GM19468 (cell line): ENCODE results near the gene CYTIP.

Source experiments
- ATAC-seq: cut with Tn5 transposase; IDR thresholded peaks from one replicate; pipeline ENCODE4 v1.9.1; 2021; ENCODE audit warnings: mild to moderate bottlenecking, moderate library complexity, moderate number of reproducible peaks; ENCODE audit not compliant: unreplicated experiment; ENCODE audit errors: extremely low read depth

CYTIP gene

DNA sequence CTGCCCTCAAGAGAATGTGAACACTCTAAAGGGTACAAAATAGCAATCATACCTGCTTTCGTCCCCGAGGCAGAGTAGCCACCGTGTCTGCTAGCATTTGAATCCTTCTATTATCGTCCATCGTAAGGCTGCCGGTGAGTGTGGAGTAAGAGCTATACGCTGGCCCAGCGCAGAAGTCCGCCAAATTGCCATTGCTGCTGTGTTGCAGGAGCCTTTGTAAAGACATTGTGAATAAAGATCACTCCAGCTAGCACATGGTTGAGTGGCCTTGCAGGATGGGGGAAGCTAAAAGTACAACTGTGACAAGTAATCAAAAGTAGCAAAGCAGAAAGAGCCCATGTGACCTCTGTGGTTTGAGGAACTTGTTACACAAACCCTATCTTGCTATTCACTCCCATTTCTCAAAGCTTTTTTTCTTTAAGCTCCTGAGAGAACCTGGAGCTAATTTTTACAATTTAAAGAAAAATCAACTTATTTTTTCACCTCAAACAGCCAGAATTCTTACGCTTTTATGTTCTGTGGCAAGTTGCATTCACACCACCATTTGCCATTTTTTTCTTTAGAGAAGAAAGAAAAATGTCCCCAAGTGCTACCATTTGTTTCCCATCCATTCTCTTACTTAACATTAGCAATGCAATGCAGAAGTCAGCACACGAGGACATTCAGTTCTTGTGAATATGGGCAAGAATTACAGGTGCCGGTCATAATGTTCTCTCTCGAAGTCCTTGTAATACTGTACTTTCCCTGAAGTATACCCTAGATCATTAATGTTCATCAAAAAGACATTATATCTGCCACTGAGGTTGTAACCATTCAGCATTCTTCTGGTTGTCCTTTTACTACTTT lies at the start of gene CYTIP:
Gene CYTIP, minus strand, starts transcription at position 295 of the 846 bp plus-strand sequence. Its CDS starts 69 bp downstream, at position 226.
- peak; percentile 29 for ATAC-seq

- peak; percentile 94 for ATAC-seq
These were observed 48.4 kb upstream of the CYTIP start for GRCh38 chr2:157492189-157492773.

- ATAC-seq: no peak
These were observed 46.1 kb upstream of the CYTIP start for GRCh38 chr2:157489983-157490382.

GRCh38 chr2:157488877-157489276 lies 45.0 kb upstream of the CYTIP start:
- no peak for ATAC-seq

DNA sequence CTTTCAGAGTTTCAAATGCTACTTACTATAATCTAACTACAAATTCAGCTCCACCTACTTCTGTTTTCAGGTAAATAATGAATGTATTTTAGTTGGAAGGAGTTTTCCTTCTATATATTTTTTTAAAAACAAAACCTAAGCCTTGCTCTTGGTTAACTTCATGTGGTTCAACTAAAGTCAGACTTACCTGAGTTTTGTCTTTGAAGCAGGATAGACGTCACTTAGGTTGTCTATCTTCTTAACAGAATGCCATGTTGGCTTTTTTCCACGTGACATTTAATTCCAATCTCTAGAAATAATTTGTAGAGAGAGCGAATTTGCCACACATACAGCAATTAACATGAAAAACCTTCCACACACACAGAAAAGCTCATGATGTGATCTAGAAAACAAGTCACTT lies 43.9 kb upstream of the CYTIP start:
- no peak for ATAC-seq

GRCh38 chr2:157487271-157487610 lies 43.4 kb upstream of the CYTIP start:
- ATAC-seq: no peak

GRCh38 chr2:157486596-157487270 lies 42.8 kb upstream of the CYTIP start:
- ATAC-seq: no peak

DNA sequence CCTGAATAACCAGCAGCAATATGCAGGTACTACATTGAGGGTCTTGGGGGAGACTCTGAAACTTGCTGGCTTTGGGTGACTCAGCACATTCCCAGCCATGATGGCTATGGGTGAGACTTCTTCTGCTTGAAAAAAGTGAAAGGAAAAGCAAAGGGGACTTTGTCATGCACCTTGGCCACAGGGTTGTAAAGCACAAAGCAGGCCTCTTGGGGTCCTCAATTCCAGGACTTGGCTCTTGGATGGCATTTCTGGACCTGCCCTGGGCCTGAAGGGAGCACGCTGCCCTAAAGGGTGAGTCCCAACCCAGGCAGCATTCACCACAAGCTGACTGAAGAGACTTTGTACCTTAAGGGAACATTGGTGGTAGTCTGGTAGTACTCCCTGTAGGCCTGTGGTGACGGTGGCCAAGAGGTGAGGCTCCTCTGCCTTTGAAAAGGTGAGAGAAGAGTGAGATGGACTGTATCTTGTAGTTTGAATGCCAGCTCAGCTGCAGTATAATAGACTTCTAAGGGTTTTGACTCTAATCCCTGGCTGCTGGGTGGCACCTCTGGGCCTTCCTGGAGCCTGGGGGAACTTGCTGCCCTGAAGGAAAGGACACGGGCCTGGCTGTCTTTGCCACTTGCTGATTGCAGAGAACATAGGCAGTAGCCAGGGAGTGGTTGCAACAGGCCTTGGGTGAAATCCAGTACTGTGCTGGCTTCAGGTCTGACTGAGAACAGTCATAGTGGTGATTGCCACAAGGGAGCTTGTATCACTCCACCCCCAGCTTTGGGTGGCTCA lies 36.5 kb upstream of the CYTIP start:
- peak; percentile 27 for ATAC-seq

GRCh38 chr2:157479081-157480027 lies 35.5 kb upstream of the CYTIP start:
- no peak for ATAC-seq

DNA sequence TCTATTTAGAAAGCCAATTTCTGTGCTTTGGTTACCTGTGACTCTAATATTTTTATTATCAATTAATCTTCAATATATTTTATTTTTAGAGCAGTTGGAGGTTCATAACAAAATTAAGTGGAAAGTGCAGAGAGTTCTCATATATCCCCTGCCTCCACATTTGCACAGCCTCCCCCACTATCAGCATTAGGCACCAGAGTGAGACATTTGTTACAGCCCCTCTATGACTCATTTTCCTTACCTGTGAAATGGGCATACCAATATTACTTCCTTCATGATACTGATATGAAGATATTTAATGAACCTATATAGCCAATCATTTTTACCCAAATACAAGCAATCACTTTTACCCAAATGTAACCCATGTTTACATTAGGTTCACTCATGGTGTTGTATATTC lies 34.0 kb upstream of the CYTIP start:
- no peak for ATAC-seq

DNA sequence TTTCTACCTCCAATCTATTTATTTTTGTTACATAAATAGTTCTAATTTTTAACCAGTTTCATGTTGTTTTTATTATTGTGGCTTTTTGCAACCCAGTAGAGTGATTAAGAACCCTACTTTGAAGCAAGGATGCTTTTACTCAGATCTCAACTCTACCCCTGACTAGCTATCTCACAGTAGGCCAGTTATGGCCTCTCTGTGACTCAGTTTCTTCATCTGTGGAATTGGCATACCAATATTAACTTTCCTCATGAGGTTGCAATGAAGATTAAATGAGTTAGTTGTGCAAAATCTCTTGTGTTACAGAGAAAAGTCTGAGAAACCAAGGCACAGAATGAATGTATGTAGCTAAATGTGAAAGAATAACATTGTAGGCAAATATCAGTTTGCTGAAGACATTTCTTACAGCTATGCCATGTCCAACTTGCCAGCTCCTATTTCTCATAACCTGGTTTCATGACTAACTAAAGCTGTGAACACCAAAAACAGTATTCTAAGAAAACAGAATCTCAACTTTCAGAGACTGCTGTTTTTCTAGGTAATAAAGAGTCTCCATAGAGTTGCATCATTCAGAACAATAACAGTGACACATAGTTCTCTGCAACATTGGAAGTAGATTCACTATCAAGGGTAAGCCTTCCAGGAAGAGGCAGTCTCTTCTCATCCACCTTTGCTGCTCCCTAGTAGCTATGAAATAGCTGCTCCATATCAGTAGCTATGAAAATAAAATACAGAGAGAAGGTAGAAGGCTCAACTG lies 33.2 kb upstream of the CYTIP start:
- ATAC-seq: no peak

- ATAC-seq: no peak
These were observed 32.0 kb upstream of the CYTIP start for GRCh38 chr2:157475722-157476390.

- no peak for ATAC-seq
These were observed 29.7 kb upstream of the CYTIP start for GRCh38 chr2:157473581-157473980.

DNA sequence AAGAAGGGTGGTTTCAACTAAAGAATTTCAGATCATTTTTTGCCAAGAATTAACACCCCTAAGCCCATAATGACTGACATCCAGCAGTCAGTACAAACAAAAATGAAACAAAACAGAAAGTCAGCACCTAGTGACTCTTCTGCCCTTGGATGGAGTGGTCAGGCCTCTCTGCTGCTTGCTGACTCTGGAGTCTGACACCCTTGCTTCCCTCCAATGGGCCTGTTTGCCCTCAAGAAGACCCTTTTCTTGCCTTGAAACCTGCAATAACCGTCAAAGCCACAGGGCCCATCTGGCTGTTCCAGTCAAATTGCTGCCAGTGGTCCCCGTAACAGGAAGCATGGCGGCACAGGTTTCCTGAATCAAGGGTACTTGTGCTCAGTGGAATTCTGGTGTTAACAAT lies 27.2 kb upstream of the CYTIP start:
- ATAC-seq: no peak

- peak; percentile 32 for ATAC-seq
These were observed 26.4 kb upstream of the CYTIP start for GRCh38 chr2:157470321-157470720.

GRCh38 chr2:157469726-157470125 lies 25.8 kb upstream of the CYTIP start:
- no peak for ATAC-seq

DNA sequence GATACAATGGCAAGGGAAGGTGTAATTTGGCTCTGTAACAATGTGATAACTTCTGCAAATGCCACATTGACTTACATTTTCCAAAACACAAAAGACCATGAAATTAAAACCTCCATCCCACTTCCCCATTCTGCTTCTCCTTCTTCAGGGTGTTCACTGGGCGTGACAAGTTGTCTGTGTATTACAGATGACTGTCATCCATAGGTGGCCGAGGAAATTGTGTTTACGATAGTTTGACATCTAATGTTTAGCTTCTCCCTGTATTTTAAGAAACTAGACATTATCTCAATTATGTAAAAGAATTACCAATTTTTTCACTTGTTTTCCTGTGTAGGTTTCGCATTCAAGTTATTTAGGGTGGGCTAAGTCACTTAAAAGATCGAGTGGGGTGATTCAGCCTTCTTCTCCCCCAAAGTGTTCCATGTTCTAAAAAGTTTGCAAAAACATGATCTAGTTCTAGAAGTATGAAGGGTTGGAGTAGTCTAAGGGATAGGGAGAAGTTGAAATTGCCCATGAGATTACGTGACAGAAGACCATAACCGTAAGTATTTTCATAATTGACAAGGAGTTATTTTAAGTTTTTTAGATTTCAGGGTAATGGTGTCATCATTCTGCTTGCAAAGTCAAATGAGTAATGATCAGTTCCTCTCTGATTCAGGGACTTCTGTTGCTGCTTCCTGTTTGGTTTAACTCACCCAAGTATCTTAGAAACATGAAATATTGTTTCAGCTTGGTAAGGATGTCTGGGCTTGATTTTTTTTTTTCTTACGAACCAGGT lies 25.2 kb upstream of the CYTIP start:
- ATAC-seq: peak; percentile 76
